GM18511 (cell line): ENCODE results near the gene HTR2B.
"Not testable (repeated sequence)": the region's sequence is repeated elsewhere in the genome, so short reads cannot be mapped to it uniquely, and the experiment has no call there.

Experiments
- ATAC-seq: cut with Tn5 transposase; IDR thresholded peaks from one replicate; pipeline ENCODE4 v1.9.1; 2021; ENCODE audit warnings: mild to moderate bottlenecking, moderate library complexity; ENCODE audit not compliant: unreplicated experiment

Gene HTR2B

DNA sequence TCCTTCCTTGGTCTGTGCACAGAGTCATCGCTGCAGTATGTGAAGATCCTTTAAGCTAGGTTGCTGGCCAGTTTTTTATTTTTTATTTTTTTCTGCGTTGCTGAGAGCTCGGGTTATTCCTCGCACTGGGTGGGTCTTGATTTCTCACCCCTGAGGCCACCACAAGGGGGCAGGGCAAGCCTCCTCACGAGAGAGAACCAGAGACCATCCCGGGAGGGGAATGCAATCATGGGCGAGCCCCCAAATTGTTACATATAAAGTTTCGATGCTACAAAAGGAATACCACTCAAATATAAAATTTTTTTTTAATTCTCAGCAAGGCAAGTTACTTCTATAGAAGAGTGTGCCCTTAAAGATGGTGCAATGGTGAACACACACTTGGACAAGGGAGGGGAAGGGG is 24.9 kb downstream of the HTR2B start:
- no peak for ATAC-seq

DNA sequence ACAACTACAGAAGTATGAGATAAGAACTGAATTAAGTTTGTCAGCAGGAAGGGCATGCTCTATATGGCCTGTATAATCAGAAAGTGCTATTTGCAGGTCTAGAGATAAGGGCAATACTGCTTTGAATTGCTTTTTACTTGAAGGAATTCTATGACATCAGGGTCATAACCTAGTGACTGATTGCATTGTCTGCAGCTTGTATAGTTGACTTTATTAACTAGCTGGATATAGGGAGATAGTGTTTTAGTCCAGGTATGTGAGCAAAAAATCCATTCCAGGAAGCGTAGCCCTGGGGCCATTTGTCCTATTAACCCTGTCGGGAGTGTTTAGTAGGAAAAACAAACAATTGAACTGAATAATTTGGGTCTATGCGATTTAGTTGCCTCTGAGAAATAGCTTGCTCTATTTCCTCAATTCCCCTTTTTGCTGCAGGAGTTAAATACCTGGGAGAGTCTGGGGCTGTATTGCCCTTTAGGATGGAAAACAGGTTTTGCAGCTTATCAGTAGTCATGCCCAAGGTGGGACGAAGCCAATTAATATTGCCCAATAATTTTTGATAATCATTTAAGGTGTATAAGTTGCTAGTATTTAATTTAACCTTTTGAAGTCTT is 30.0 kb downstream of the HTR2B start:
- no peak for ATAC-seq

DNA sequence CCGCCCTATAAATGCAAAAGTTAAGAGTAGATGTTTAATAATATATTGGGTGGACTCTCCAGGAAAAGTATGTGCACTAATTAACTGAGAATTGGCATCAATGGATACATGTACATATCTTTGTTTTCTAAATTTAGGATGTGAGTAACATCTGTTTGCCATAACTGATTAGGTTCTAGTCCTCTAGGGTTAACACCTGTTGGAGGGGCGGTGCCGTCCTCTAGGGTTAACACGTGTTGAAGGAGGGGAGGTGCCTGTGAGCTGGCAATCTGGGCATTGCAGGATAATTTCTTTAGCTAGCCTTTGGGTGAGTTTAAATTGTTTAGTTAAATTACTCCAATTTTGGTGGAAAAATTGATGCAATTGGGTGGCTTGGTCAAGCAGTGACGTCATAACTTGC is 30.9 kb downstream of the HTR2B start:
- ATAC-seq: no peak

DNA sequence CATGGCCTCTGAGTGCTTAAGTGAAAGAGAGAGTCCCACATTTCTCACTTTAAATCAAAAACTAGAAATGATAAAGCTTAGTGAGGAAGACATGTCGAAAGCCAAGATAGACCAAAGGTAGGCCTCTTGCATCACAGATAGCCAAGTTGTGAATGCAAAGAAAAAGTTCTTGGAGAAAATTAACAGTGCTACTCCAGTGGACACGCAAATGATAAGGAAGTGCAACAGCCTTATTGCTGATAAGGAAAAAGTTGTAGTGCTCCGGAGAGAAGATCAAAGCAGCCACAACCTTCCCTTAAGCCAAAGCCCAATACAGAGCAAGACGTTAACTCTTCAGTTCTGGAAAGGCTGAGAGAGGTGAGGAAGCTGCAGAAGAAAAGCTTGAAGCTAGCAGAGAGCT is 36.1 kb downstream of the HTR2B start:
- no peak for ATAC-seq

DNA sequence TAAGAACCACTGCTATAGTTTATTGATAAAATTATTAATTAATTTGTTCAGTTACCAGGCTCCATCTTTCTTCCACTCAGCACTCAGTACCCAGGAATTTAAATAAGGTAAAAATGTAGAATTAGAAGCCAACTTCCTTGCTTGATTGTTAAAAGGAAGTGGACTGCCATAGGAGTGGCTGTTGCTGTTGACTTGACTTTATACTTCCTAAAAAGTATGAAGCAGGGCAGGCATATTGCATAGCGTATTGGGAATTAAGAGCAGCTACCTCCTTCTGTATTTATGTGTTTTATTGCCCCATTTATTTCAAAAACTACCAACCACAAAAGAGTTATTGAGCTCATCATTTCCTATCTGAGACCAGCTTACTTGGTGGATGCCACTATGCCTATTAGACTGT is 40.3 kb downstream of the HTR2B start:
- no peak for ATAC-seq

DNA sequence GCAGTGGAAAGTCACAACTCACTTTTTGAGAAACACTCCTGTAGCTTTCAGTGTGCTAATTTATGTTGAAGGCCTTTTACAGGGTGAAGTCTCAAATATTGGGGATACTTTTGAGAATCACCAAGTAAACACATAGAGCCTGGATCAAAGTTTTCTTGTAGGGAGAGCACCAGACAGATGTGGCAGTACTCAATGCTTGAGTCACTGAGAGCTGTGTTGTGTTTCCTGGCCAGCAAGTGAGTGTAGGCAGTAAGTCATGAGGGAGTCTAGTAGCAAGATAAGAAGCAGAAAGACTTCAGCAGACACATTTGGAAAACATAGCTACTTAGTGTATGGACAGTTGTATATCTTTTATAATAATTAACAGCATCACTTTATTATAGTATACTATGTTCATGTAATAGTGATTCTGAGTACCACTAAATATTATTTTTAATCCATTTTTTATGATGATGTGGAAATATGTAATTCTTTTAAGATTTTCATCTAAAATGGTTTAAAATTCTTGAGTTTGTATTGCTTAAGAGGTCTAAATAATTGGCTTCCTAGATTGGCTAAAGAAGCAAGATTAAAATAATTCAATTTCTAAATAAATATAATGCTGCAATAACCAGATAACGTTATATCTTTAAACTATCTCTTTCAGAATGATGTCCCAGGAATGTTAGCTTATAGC is 55.3 kb downstream of the HTR2B start:
- no peak for ATAC-seq

DNA sequence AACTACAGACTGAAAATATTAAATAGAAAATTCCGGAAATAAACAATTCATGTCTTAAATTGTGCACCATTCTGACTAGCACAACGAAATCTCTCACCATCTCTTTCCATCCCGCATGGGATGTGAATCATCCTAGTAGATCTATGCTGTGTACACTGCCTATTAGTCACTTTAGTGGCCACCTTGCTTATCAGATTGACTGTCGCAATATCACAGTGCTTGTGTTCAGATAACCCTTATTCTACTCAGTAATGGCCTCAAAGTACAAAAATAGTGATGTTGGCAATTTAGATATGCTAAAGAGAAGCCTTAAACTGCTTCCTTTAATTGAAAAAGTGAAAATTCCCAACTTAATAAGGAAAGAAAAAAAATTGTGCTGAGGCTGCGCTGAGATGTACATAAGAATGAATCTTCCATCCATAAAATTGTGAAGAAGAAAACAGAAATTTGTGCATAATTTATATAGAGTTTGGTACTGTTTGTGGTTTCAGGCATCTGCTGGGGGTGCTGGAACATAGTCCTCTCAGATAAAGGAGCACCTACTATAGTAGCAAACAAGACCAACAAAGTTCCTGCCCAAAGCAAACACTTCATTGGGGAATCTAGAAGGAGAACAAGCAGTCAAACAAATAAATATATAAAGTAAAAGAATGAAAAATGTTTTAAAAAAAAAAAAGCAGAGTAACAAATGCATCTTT is 56.2 kb downstream of the HTR2B start:
- no peak for ATAC-seq

DNA sequence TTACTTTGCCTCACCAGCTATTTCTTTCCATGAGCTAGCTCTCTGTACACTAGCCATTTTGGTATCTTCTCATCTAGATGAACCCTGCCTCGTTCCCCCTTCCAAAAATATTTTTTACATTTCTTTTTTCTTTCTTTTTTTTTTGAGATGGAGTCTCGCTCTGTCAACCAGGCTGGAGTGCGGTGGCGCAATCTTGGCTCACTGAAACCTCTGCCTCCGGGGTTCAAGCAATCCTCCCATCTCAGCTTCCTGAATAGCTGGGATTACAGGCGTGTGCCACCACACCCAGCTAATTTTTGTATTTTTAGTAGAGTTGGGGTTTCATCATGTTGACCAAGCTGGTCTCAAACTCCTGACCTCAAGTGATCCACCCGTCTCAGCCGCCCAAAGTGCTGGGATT is 57.3 kb downstream of the HTR2B start:
- ATAC-seq: not testable (repeated sequence)

DNA sequence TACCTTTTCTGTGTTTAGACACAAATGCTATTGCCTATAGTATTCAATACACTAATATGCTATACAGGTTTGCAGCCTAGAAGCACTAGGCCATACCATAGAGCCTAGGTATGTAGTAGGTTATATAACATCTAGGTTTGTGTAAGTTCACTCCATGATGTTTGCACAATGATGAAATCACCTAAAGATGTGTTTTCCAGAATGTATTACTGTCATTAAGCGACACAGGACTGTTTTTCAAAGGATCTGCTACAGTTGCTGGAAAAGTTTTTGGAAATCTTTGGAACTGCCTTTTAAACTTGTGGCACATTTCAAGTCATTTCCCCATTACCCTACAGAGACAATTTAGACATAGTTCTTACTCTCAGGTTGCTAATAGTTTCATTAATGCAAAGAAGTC is 58.9 kb downstream of the HTR2B start:
- no peak for ATAC-seq

DNA sequence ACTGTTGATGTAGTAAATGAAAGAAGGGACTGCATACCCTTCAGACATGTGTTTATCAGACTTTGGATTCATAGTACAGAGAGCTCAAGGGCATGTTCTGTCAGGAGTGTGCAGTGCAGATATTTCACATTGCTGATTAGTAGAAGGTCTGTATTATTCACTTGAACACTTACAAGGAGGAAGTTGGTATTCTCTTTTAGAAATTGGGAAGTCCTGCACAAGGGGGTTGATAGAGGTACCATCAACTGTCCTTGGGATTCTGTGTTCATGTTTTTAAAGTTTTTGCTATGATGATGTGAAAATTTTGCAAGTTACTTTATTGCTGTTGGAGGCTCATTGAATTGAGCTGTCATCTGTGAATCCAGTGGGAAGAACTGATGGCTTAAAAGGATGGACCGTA is 61.5 kb downstream of the HTR2B start:
- ATAC-seq: no peak

DNA sequence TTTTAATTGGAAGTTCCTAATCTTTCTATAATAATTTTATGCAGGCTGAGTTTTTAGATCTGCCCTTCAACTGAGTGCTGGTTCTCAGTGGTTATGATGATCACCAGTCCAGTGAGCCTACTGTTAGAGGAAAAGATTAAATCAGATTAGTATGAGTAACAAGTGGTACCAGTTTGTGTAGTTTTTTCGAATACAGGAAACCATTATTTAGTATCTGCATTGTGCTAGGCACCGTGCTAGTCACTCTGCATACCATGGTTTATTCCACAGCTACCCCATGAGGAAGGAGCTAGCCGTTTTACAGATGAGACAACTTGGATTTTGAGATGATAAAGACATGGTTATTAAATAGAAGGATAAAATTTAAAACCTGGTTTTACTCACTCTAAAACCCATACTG is 62.1 kb downstream of the HTR2B start:
- no peak for ATAC-seq

DNA sequence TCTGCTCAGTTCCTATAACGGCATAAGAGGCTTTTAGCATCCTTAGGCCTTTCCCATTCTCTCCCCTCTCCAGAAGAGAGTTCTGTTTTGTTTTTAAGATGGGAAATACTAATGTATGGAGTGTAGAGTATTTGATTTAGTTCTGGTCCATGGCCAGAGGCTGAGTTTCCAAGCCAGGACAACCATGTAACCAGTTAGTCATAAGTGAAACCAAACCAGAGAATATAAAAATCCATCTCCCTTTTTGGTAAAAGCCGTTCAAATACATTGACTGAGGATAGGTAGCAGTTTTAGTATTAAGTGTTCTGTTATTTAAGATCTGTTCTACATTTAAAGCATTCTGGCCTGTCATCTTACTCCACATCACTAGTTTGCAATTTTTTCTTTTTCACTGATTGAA is 65.1 kb downstream of the HTR2B start:
- no peak for ATAC-seq

DNA sequence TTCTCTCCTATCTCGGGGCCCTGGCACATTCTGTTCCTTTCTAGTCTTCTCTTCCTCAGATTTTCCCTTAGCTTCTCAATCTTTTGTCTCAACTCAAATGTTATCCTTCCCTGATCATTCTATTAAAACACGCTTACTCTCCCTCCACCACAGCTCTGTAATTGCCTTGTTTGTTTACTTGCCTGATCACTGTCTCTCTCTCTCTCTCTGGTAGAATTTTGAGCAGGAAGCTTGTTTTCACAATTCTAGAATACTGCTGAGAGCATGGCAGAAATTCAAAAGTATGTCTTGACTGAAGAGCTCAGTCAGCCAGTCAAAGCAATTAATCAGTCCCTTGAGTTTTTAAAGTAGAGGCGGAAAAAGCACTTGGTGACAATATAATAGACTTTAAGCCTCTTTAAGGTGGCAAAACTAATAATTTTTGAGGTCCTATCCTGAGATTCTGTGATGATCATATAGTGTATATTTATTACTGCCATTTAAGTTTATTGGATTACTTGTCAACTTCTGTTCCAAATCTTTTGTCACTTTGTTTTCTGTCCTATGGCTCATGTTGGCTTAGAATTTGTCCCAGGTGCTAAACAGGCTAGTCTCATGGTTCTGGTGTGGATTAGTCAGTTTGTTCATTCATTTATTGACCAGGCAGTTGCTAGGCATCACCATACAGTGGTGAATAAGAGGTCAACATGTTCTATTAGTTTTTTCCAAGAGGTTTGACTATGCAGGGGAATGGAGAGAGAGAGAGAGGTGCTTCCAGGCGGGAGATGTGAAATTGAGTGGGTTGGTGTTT is 65.9 kb downstream of the HTR2B start:
- no peak for ATAC-seq
